Stomach (tissue), 9 donors: ENCODE measurements around the gene ACYP2. TPM values are rescaled to one million over a fixed set of nuclear protein-coding genes. Genes with fewer than 3 reads are reported as not detected.

Experiments used
- DNase-seq, 2 donors: peaks; one replicate each; pipeline versions ENCODE4 v3.0.0 to v3.0.0-alpha.2; 2013 to 2019
- H3K27ac ChIP-seq, 5 donors: fragments of 200-600 bp in 4 of 5; sonication (generic) in 4 of 5; one replicate each; pipeline ENCODE4 v1.5.1; 2013 to 2019; ENCODE audit warnings: mild to moderate bottlenecking in 1 of 5, moderate library complexity in 1 of 5
- H3K27me3 ChIP-seq, 3 donors: fragments of 200-600 bp; sonication (generic); one replicate each; pipeline ENCODE4 v1.5.1; 2017 to 2019; ENCODE audit warnings: mixed run types in 1 of 3
- H3K36me3 ChIP-seq, 4 donors: fragments of 200-600 bp; sonication (generic); 1 replicate in 3 of 4; 2 replicates in 1 of 4; pipeline ENCODE4 v1.5.1; 2016 to 2019
- H3K4me1 ChIP-seq, 4 donors: fragments of 200-600 bp; sonication (generic); one replicate each; pipeline ENCODE4 v1.5.1; 2016 to 2019
- H3K4me3 ChIP-seq, 4 donors: fragments of 200-600 bp; sonication (generic) in 3 of 4; one replicate each; pipeline ENCODE4 v1.5.1; 2016 to 2019; ENCODE audit warnings: mild to moderate bottlenecking in 1 of 4
- H3K9me3 ChIP-seq, 4 donors: fragments of 200-600 bp; sonication (generic); one replicate each; pipeline ENCODE4 v1.5.1; 2016 to 2019
- CTCF ChIP-seq, 7 experiments: fragments of 450-650 bp in 4 of 7; fragments of 200-600 bp in 3 of 7; sonication (generic) in 3 of 7; IDR thresholded peaks; one replicate each; pipeline ENCODE4 v1.5.1; 2016 to 2019; ENCODE audit warnings: antibody characterized with exemption in 7 of 7, control low read depth in 2 of 7, mild to moderate bottlenecking in 1 of 7
- EP300 ChIP-seq: sonication (generic); formaldehyde crosslinking; IDR thresholded peaks from one replicate; pipeline ENCODE4 v1.6.1; 2017; ENCODE audit warnings: antibody characterized with exemption
- POLR2A ChIP-seq, 4 donors: fragments of 450-650 bp; IDR thresholded peaks; one replicate each; pipeline ENCODE4 v1.6.1; 2016; ENCODE audit warnings: antibody characterized with exemption in 4 of 4, control low read depth in 2 of 4, mild to moderate bottlenecking in 1 of 4, moderate library complexity in 1 of 4
- POLR2AphosphoS5 ChIP-seq, 3 donors: sonication (generic); formaldehyde crosslinking; IDR thresholded peaks; one replicate each; pipeline ENCODE4 v1.6.1; 2016; ENCODE audit warnings: antibody characterized with exemption in 3 of 3
- WGBS, 5 donors: extraction: QIAGEN DNeasy Blood & Tissue Kit in 3 of 5; methylation state at CpG; one replicate each; pipeline versions ENCODE4 v1.1.5 to v1.1.7; 2013 to 2018; 5-methylcytosine and 5-hydroxymethylcytosine counted together
- intact Hi-C: fragments of 100-400 bp; cut with DNase I; formaldehyde crosslinking; loops from one replicate; pipeline ENCODE4 v1.15.1; 2023; ENCODE audit warnings: low total_unique reads
- polyA plus RNA-seq, 3 donors: library from polyadenylated mRNA; stranded (reverse); fragments of 200-250 nt; gene quantifications; one replicate each; pipeline ENCODE4 v1.2.3, GENCODE V29; 2013
- small RNA-seq, 4 donors: library from RNA; depleted of rRNA; stranded (forward); fragments of <200 nt; gene quantifications; one replicate each; pipeline ENCODE3, GENCODE V24; 2016
- total RNA-seq, 5 donors: library from RNA; depleted of rRNA; stranded (reverse); fragments of >200 nt; gene quantifications; one replicate each; pipeline versions ENCODE4 v1.1.0 to v1.2.3, GENCODE V29; 2014 to 2016
- donor health status: healthy with polysubstance abuse.
- donor health status: Bipolar disorder and iron deficiency.
- donor health status: healthy.

Gene ACYP2
- total and polyA plus RNA-seq, 8 donors: 4.3 to 42.0 (median 21.7) TPM

GRCh38 chr2:54350426-54350825 is 235.0 kb downstream of the ACYP2 start:
- H3K36me3 ChIP-seq: no peaks in the 10 kb centered on the region
- TF ChIP-seq POLR2A (IDR thresholded peaks at IDR 0.05) (no peak), POLR2AphosphoS5 (IDR thresholded peaks at IDR 0.05) (no peak), EP300 (no peak), CTCF (IDR thresholded peaks at IDR 0.05) (no peak)
- H3K4me1 ChIP-seq: no peaks in the 10 kb centered on the region
- no peaks in the 10 kb centered on the region for H3K9me3 ChIP-seq
- intact Hi-C loops: no loop called here
- H3K4me3 ChIP-seq: no peak overlapping the region
- no peak for DNase-seq
- 59 to 83% (median 78%) methylated on average over 3 of the region's 3 CpGs for WGBS, 5 donors
- H3K27ac ChIP-seq: no peak overlapping the region
- no peaks in the 10 kb centered on the region for H3K27me3 ChIP-seq

- Histone ChIP-seq H3K4me1 (no peaks in the 10 kb centered on the region), H3K9me3 (no peaks in the 10 kb centered on the region), H3K27me3 (no peaks in the 10 kb centered on the region), H3K4me3 (no peak overlapping the region), H3K27ac (no peak overlapping the region), H3K36me3 (no peaks in the 10 kb centered on the region)
- WGBS, 5 donors: 67 to 89% (median 84%) methylated on average over 5 of the region's 5 CpGs
- intact Hi-C loops: no loop called here
- DNase-seq: peak in 1 of 2 donors; percentile 23
- no peak for TF ChIP-seq POLR2A (IDR thresholded peaks at IDR 0.05)
- TF ChIP-seq EP300: no peak
- no peak for TF ChIP-seq CTCF (IDR thresholded peaks at IDR 0.05)
Measured at GRCh38 chr2:54353216-54353615, 237.8 kb downstream of the ACYP2 start.

Small RNA genes within 50 kb of the gene (small RNA-seq; reads per million reads assigned to genes)
- gene RNU7-172P: 0 to 0.15 (median 0) reads per million in 4 donors

Other genes with a start within 250 kb of the ACYP2 start
- 100 to 1,000 TPM in 1 of 5 donors, 10 to 100 TPM in 4; 15.1 to 133 (median 54.5) TPM for gene PSME4, start 144.6 kb upstream of the ACYP2 start, total RNA-seq
- 10 to 100 TPM; 24.6 to 31.1 (median 30.7) TPM for gene PSME4, start 144.6 kb upstream of the ACYP2 start, polyA plus RNA-seq
- gene TSPYL6, start 140.6 kb downstream of the ACYP2 start, total RNA-seq: not detected
- gene TSPYL6, start 140.6 kb downstream of the ACYP2 start, polyA plus RNA-seq: not detected